Heart left ventricle (tissue), 16 donors: Measurements from ENCODE around the gene BCL11A. TPM values are rescaled to one million over a fixed set of nuclear protein-coding genes. Genes with fewer than 3 reads are reported as not detected.

Source experiments
- ATAC-seq, 4 donors: fragments of 200-7000 bp; cut with Tn5 transposase; one replicate each; pipeline ENCODE4 v1.9.1; 2020 to 2022; ENCODE audit warnings: moderate library complexity in 4 of 4, mild to moderate bottlenecking in 3 of 4, moderate number of reproducible peaks in 1 of 4
- DNase-seq, 5 donors: peaks; one replicate each; pipeline ENCODE4 v3.0.0-alpha.2; 2020
- H3K27ac ChIP-seq, 12 donors: fragments of 200-600 bp; sonication (generic) in 4 of 12; one replicate each; pipeline versions ENCODE4 v1.5.0 to v1.8.0; 2016 to 2022; ENCODE audit warnings: mild to moderate bottlenecking in 2 of 12
- H3K27me3 ChIP-seq, 9 donors: fragments of 200-600 bp; sonication (generic) in 2 of 9; one replicate each; pipeline versions ENCODE4 v1.5.1 to v1.8.0; 2016 to 2022; ENCODE audit warnings: mild to moderate bottlenecking in 3 of 9
- H3K36me3 ChIP-seq, 9 donors: fragments of 200-600 bp; sonication (generic) in 2 of 9; one replicate each; pipeline versions ENCODE4 v1.5.0 to v1.8.0; 2018 to 2022; ENCODE audit warnings: mild to moderate bottlenecking in 2 of 9
- H3K4me1 ChIP-seq, 12 donors: fragments of 200-600 bp; sonication (generic) in 4 of 12; one replicate each; pipeline versions ENCODE4 v1.5.0 to v1.8.0; 2016 to 2022; ENCODE audit warnings: mild to moderate bottlenecking in 3 of 12
- H3K4me3 ChIP-seq, 12 donors: fragments of 200-600 bp; sonication (generic) in 4 of 12; one replicate each; pipeline versions ENCODE4 v1.5.0 to v1.8.0; 2017 to 2022; ENCODE audit warnings: mild to moderate bottlenecking in 9 of 12, moderate library complexity in 4 of 12
- H3K9me3 ChIP-seq, 12 donors: fragments of 200-600 bp; sonication (generic) in 4 of 12; one replicate each; pipeline versions ENCODE4 v1.5.0 to v1.8.0; 2016 to 2022; ENCODE audit warnings: mild to moderate bottlenecking in 1 of 12
- CTCF ChIP-seq, 12 donors: fragments of 200-600 bp; sonication (generic) in 4 of 12; IDR thresholded peaks; one replicate each; pipeline versions ENCODE4 v1.5.0 to v1.8.0; 2018 to 2022; ENCODE audit warnings: antibody characterized with exemption in 12 of 12, mild to moderate bottlenecking in 5 of 12
- POLR2A ChIP-seq, 2 donors: fragments of 450-650 bp; IDR thresholded peaks; one replicate each; pipeline ENCODE4 v1.6.1; 2017; ENCODE audit warnings: antibody characterized with exemption in 2 of 2, mild to moderate bottlenecking in 2 of 2, moderate library complexity in 2 of 2
- WGBS, 4 donors: extraction: QIAGEN DNeasy Blood & Tissue Kit in 2 of 4; methylation state at CpG; one replicate each; pipeline versions ENCODE4 v1.1.5 to v1.1.7; 2013 to 2018; 5-methylcytosine and 5-hydroxymethylcytosine counted together
- intact Hi-C, 10 donors: fragments of 100-400 bp; cut with DNase I; formaldehyde crosslinking; loops; one replicate each; pipeline versions ENCODE4 v1.11.1 to v1.14.2; 2022
- polyA plus RNA-seq, 2 donors: library from polyadenylated mRNA; stranded (reverse); fragments of 200-250 nt; gene quantifications; one replicate each; pipeline ENCODE4 v1.2.3, GENCODE V29; 2013
- total RNA-seq, 9 donors: library from RNA; depleted of rRNA in 2 of 9; stranded (reverse); fragments of >200 nt in 2 of 9; fragmentation: NEBNext Ultra II Directional in 3 of 9; extraction: Animal tissue kit (Norgen Biotek cat#: 25700) in 3 of 9; gene quantifications; one replicate each; pipeline versions ENCODE4 v1.1.0 to v1.2.4, GENCODE V29; 2016 to 2023
- donor health status: ischemic (EF 13 %, LVEDD 7.1; RV severe dilation, severe dysfunction).
- donor health status: healthy with polysubstance abuse.
- donor health status: DM: no; HTN: yes; CAD: no.
- donor health status: DM: no; HTN: no; CAD: no.
- donor health status: ischemic (EF 25% LVEDD 6.9; RV normal size, moderate dysfunction).
- donor health status: ischemic (EF 25% LVEDD 5.7; RV mildly dilated, moderate dysfunction).
- donor health status: healthy.
- donor health status: DM: yes; HTN: yes; CAD: no.
- donor health status: ischemic (EF 35%, LVEDD 5.7; RV mildly dilated, moderate dysfunction).
- donor health status: nonischemic (EF 11% LVEDD 7.7; RV severe dilation, severe dysfunction).
- donor health status: DM: yes; HTN: yes; CAD: no.
- donor health status: PGD.
- donor health status: ischemic (EF 29% LVEDD 5.4; RV normal size, mild dysfunction).
- donor health status: nonischemic (EF 23%, LVEDD 6.1; RV moderate dilation, normal function).

The BCL11A gene
- total and polyA plus RNA-seq, 11 donors: 5.6 to 31.9 (median 20.2) TPM

DNA sequence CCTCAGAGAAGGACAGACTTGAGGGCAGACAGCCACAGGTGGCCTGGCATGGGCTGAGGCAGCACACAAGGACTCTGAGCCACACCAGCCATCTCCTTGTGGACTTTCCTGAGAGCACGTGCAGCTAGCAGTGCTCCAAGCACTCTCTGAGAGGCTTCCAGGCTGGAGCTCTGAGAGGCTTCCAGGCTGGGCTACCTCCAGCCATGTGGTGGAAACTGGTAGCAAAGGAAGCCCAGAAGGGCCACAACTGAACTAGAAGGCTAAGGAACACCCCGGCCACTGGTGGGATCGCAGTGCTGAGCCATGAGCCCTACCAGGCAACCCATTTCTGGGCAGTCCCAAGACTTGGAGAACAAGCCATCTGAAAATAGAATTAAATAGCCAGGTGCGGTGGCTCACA is 39.5 kb downstream of the BCL11A start:
- DNase-seq: no peak
- WGBS, 4 donors: 83 to 100% (median 93%) methylated on average over 4 of the region's 4 CpGs
- no peak for TF ChIP-seq POLR2A (IDR thresholded peaks at IDR 0.05)
- no peak for TF ChIP-seq CTCF (IDR thresholded peaks at IDR 0.05)

DNA sequence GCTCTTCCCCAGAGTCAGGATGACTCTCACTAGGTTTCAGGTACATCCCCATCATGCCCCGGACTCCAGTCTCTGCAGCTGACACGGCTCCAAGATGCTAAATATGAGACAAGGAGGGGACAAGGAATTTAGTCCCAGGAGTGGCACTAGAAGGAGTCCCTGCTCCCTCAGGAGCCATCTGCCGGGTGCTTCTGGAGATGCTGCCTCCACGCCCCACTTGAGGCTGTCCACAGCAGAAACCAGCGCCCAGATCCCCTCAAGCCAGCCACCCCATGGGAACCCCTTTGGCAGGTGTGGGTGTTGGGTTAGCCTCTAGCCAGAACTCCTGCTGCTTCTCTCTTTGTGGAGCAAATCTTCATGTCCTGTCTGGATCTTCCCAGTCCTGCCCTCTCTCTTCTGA is 40.3 kb downstream of the BCL11A start:
- Histone ChIP-seq H3K9me3 (no peaks in the 10 kb centered on the region), H3K27ac (no peak overlapping the region), H3K27me3 (peaks cover 0 to 6% (median 0%) of the 10 kb centered on the region in 9 donors), H3K4me1 (peaks cover 0 to 44% (median 18%) of the 10 kb centered on the region in 12 donors), H3K4me3 (no peak overlapping the region), H3K36me3 (no peaks in the 10 kb centered on the region)
- TF ChIP-seq POLR2A (IDR thresholded peaks at IDR 0.05) (no peak), CTCF (IDR thresholded peaks at IDR 0.05) (no peak)
- DNase-seq (no peak), ATAC-seq (no peak)
- WGBS, 4 donors: 80 to 90% (median 84%) methylated on average over 5 of the region's 5 CpGs
- intact Hi-C loops: no loop called here

More for the DNA sequence above, 39.5 kb downstream of the BCL11A start:
- H3K27ac ChIP-seq: no peak overlapping the region
- no peak overlapping the region for H3K4me3 ChIP-seq
- peaks cover 0 to 36% (median 15%) of the 10 kb centered on the region in 12 donors for H3K4me1 ChIP-seq
- peaks cover 0 to 6% (median 0%) of the 10 kb centered on the region in 9 donors for H3K27me3 ChIP-seq
- H3K9me3 ChIP-seq: no peaks in the 10 kb centered on the region
- no peaks in the 10 kb centered on the region for H3K36me3 ChIP-seq
- intact Hi-C loops: no loop called here
- no peak for ATAC-seq

DNA sequence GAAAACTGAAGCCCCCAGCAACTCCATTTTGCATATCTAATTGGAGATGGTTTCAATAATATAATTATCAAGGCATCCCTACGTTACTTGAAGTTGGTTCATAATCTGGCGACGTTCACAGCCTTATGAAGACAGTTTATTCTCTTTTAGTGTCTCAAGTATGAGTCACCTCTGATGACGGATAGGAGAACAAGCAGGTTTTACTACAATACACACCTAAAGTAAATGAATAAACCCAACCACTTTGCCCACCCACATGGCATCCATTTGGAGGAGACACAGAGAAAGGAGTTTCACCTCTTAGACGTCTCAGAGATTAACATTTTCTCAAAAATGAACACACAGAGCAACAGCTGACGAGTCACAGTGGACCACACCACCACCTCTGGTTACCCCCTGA is 40.8 kb downstream of the BCL11A start:
- H3K27me3 ChIP-seq: peaks cover 0 to 6% (median 0%) of the 10 kb centered on the region in 9 donors
- no peak for ATAC-seq
- H3K9me3 ChIP-seq: no peaks in the 10 kb centered on the region
- no peaks in the 10 kb centered on the region for H3K36me3 ChIP-seq
- intact Hi-C loops: no loop called here
- H3K4me3 ChIP-seq: no peak overlapping the region
- no peak for TF ChIP-seq CTCF (IDR thresholded peaks at IDR 0.05)
- no peak for TF ChIP-seq POLR2A (IDR thresholded peaks at IDR 0.05)
- no peak for DNase-seq
- H3K27ac ChIP-seq: no peak overlapping the region
- peaks cover 0 to 48% (median 18%) of the 10 kb centered on the region in 12 donors for H3K4me1 ChIP-seq
- 85 to 92% (median 89%) methylated on average over 6 of the region's 6 CpGs for WGBS, 4 donors

DNA sequence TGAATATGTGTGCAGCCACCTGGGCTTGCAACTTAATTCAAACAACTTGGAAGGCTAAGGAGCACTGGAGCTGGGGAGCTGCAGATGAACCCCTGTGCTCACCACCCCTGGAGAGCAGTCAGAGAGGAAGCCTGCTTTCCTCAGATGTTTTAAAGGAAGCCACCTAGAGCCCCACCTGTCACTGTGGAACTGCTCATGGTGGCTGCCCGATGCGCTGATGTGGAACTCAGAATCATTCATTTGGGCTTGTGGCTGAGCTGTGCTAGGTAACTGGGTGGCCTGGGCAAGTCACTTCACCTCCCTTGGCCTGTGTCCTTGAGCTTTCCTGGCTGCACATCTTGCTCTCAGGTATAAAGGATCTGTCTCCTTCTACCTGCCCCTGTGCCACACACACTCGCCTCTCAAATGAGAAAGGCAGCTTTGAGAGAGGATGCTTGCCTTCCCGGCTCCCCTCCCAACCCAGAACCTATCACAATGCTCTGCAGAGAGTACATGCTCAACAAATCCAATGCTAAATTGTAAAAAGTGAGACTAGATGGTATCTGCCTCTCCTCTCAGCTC is 41.3 kb downstream of the BCL11A start:
- Histone ChIP-seq H3K36me3 (no peaks in the 10 kb centered on the region), H3K27ac (no peak overlapping the region), H3K4me1 (peaks cover 0 to 52% (median 17%) of the 10 kb centered on the region in 12 donors), H3K27me3 (peaks cover 0 to 6% (median 0%) of the 10 kb centered on the region in 9 donors), H3K9me3 (no peaks in the 10 kb centered on the region), H3K4me3 (no peak overlapping the region)
- DNase-seq (no peak), ATAC-seq (no peak)
- intact Hi-C loops: no loop called here
- no peak for TF ChIP-seq CTCF (IDR thresholded peaks at IDR 0.05)
- no peak for TF ChIP-seq POLR2A (IDR thresholded peaks at IDR 0.05)
- WGBS, 4 donors: 88 to 100% (median 92%) methylated on average over 2 to 4 of the region's 4 CpGs
